Measurements from ENCODE around the gene UBXN10. TPM values are rescaled to one million over a fixed set of nuclear protein-coding genes. Genes with fewer than 3 reads are reported as not detected.

Gene UBXN10
- polyA plus RNA-seq (ENCODE audit: insufficient read length in 12 of 12): under 1 TPM in 10 of 12 donors, not detected in 2; 0.05 to 0.76 (median 0.23) TPM
- long read RNA-seq, donor 1: 0 reads
- long read RNA-seq, donor 2: 0 reads
- long read RNA-seq, donor 3: 0 reads
- long read RNA-seq, donor 4: 0 reads
- long read RNA-seq, donor 5: 0 reads
- long read RNA-seq, donor 6: 0 reads
- long read RNA-seq, donor 7: 0 reads
- long read RNA-seq, donor 8, full-length matches to known transcripts: 1 of 1 reads
- long read RNA-seq, donor 8, partial matches to known transcripts: 0 of 1 reads
- long read RNA-seq, donor 8, other reads (novel, unspliced or antisense): 0 of 1 reads
- long read RNA-seq, donor 9: 0 reads
- long read RNA-seq, donor 10: 0 reads
- long read RNA-seq, donor 11, full-length matches to known transcripts: 1 of 1 reads
- long read RNA-seq, donor 11, partial matches to known transcripts: 0 of 1 reads
- long read RNA-seq, donor 11, other reads (novel, unspliced or antisense): 0 of 1 reads

GRCh38 chr1:20185834-20186782 is at the start of gene UBXN10, which contains the start of gene PLA2G2C:
Gene UBXN10, plus strand, starts transcription at chr1:20186096. Its CDS starts 4,466 bp downstream, at chr1:20190562.
Gene PLA2G2C, minus strand, starts transcription at chr1:20186518. Its CDS starts 9,155 bp downstream, at chr1:20177363.
- no peak for DNase-seq

GRCh38 chr1:20136249-20136648 is 49.6 kb upstream of the UBXN10 start:
- no peak for DNase-seq

- no peak for DNase-seq
These were observed 48.8 kb upstream of the UBXN10 start for GRCh38 chr1:20137055-20137454.

GRCh38 chr1:20137604-20138003 is 48.3 kb upstream of the UBXN10 start:
- no peak for DNase-seq

GRCh38 chr1:20138346-20138745 is 47.5 kb upstream of the UBXN10 start:
- DNase-seq: no peak

GRCh38 chr1:20138961-20139550 is 46.8 kb upstream of the UBXN10 start, which contains the start of gene PLA2G2F:
Gene PLA2G2F, plus strand, starts transcription at chr1:20139323. Its CDS starts 105 bp downstream, at chr1:20139428.
- DNase-seq: no peak

GRCh38 chr1:20139776-20140612 is 45.9 kb upstream of the UBXN10 start:
- DNase-seq: no peak

GRCh38 chr1:20141001-20141400 is 44.9 kb upstream of the UBXN10 start:
- DNase-seq: no peak

- no peak for DNase-seq
These were observed 44.4 kb upstream of the UBXN10 start for GRCh38 chr1:20141466-20141865.

GRCh38 chr1:20142001-20142710 is 43.7 kb upstream of the UBXN10 start:
- no peak for DNase-seq

- DNase-seq: no peak
These were observed 42.6 kb upstream of the UBXN10 start for GRCh38 chr1:20143318-20143717.

- no peak for DNase-seq
These were observed 41.9 kb upstream of the UBXN10 start for GRCh38 chr1:20143734-20144565.

- no peak for DNase-seq
These were observed 37.9 kb upstream of the UBXN10 start for GRCh38 chr1:20147846-20148570.

- no peak for DNase-seq
These were observed 37.1 kb upstream of the UBXN10 start for GRCh38 chr1:20148571-20149500.

- DNase-seq: no peak
These were observed 36.1 kb upstream of the UBXN10 start for GRCh38 chr1:20149601-20150325.

- DNase-seq: no peak
These were observed 35.6 kb upstream of the UBXN10 start for GRCh38 chr1:20150326-20150705.

GRCh38 chr1:20150969-20151368 is 34.9 kb upstream of the UBXN10 start:
- no peak for DNase-seq
